Fibroblast of the conjunctiva (primary cell): ENCODE data around the gene PRR12.

Experiments used
- DNase-seq: peaks from one replicate; pipeline ENCODE4 v3.0.0-alpha.2; 2010; ENCODE audit warnings: low read depth

PRR12 gene

GRCh38 chr19:49590971-49591730 lies at the start of gene PRR12:
TSS of gene PRR12 (plus strand) at chr19:49591182. CDS start at chr19:49591655, 473 bp downstream.
- DNase-seq, result no peak

- DNase-seq, result no peak
Observed at GRCh38 chr19:49541914-49542313, 49.1 kb upstream of the PRR12 start.

GRCh38 chr19:49542446-49542845 lies 48.5 kb upstream of the PRR12 start:
- no peak for DNase-seq

- DNase-seq, result no peak
Observed at GRCh38 chr19:49543032-49543431, 48.0 kb upstream of the PRR12 start.

- DNase-seq, result no peak
Observed at GRCh38 chr19:49544154-49544553, 46.8 kb upstream of the PRR12 start.

- peak; percentile 84 for DNase-seq
Observed at GRCh38 chr19:49546825-49547565, 44.0 kb upstream of the PRR12 start.

- DNase-seq, result no peak
Observed at GRCh38 chr19:49549045-49549444, 41.9 kb upstream of the PRR12 start.

GRCh38 chr19:49551531-49551930 lies 39.5 kb upstream of the PRR12 start:
- no peak for DNase-seq

- no peak for DNase-seq
Observed at GRCh38 chr19:49552749-49553148, 38.2 kb upstream of the PRR12 start.

- DNase-seq, result no peak
Observed at GRCh38 chr19:49553451-49554271, 37.3 kb upstream of the PRR12 start.

GRCh38 chr19:49554701-49555181 lies 36.2 kb upstream of the PRR12 start:
- no peak for DNase-seq

GRCh38 chr19:49555600-49556411 lies 35.2 kb upstream of the PRR12 start:
- peak; percentile 30 for DNase-seq

GRCh38 chr19:49556412-49557398 lies 34.3 kb upstream of the PRR12 start:
- DNase-seq, result no peak

- DNase-seq, result no peak
Observed at GRCh38 chr19:49557641-49558325, 33.2 kb upstream of the PRR12 start.

GRCh38 chr19:49558591-49558990 lies 32.4 kb upstream of the PRR12 start:
- DNase-seq, result no peak

GRCh38 chr19:49559443-49559842 lies 31.5 kb upstream of the PRR12 start:
- no peak for DNase-seq

- no peak for DNase-seq
Observed at GRCh38 chr19:49559928-49560327, 31.1 kb upstream of the PRR12 start.

- DNase-seq, result no peak
Observed at GRCh38 chr19:49560358-49560900, 30.6 kb upstream of the PRR12 start.

GRCh38 chr19:49564616-49565045 lies 26.4 kb upstream of the PRR12 start:
- no peak for DNase-seq
